Transverse colon (tissue), 4 donors: Measurements from ENCODE around the gene CEP104.
"Not testable (repeated sequence)": the region's sequence is repeated elsewhere in the genome, so short reads cannot be mapped to it uniquely, and the experiment has no call there.

ENCODE experiments used
- CTCF ChIP-seq, 5 experiments: fragments of 200-600 bp in 3 of 5; fragments of 450-650 bp in 2 of 5; sonication (generic) in 3 of 5; IDR thresholded peaks; 1 replicate in 2 of 5; 2 replicates in 3 of 5; pipeline ENCODE4 v1.5.1; 2016 to 2017; ENCODE audit warnings: antibody characterized with exemption in 5 of 5, inconsistent platforms in 3 of 5, mild to moderate bottlenecking in 2 of 5, moderate library complexity in 1 of 5
- POLR2A ChIP-seq: fragments of 450-650 bp; IDR thresholded peaks from one replicate; pipeline ENCODE4 v1.6.1; 2016; ENCODE audit warnings: antibody characterized with exemption, mild to moderate bottlenecking, moderate library complexity
- POLR2AphosphoS5 ChIP-seq, 3 donors: sonication (generic); formaldehyde crosslinking; IDR thresholded peaks; one replicate each; pipeline ENCODE4 v1.6.1; 2016; ENCODE audit warnings: antibody characterized with exemption in 3 of 3

- TF ChIP-seq CTCF (IDR thresholded peaks at IDR 0.05); POLR2A; POLR2AphosphoS5 (IDR thresholded peaks at IDR 0.05): not testable (repeated sequence)
These were observed 56.2 kb downstream of the CEP104 start for GRCh38 chr1:3800795-3801194.
